H1 (cell line): Measurements from ENCODE around the gene COL20A1. TPM values are rescaled to one million over a fixed set of nuclear protein-coding genes. Genes with fewer than 3 reads are reported as not detected.

Source experiments
- CTCF ChIA-PET: fragments of 300-600 bp; sonication (Branson Sonifier 250); formaldehyde crosslinking; loops from one replicate; lab custom pipeline; 2021; ENCODE audit not compliant: partially characterized antibody; lab: Charles Lee
- POLR2A ChIA-PET: fragments of 300-600 bp; sonication (Branson Sonifier 250); formaldehyde crosslinking; loops from one replicate; lab custom pipeline; 2021; ENCODE audit warnings: inconsistent platforms; ENCODE audit not compliant: partially characterized antibody; lab: Charles Lee
- DNase-seq, 2 experiments: peaks; one replicate each; pipeline versions ENCODE4 v3.0.0 to v3.0.0-alpha.2; 2010 to 2022; ENCODE audit warnings: low spot score in 2 of 2, low read depth in 1 of 2, mixed read lengths in 1 of 2
- FAIRE-seq: peaks from 2 replicates; lab custom pipeline; 2011; peaks lifted over from hg19 to GRCh38; lab: Jason Lieb, UNC
- H2AFZ ChIP-seq: 2 replicates; pipeline ENCODE4 v1.8.1; 2012; ENCODE audit warnings: low read length, inconsistent platforms
- H2AK5ac ChIP-seq: 2 replicates; pipeline ENCODE4 v1.6.1; 2013; ENCODE audit warnings: low read depth, low read length
- H2BK120ac ChIP-seq: replicated peaks from 2 replicates; pipeline ENCODE3; 2013; ENCODE audit warnings: low read depth, low read length, inconsistent platforms
- H2BK12ac ChIP-seq: 2 replicates; pipeline ENCODE4 v1.6.1; 2013; ENCODE audit warnings: low read depth, low read length
- H2BK15ac ChIP-seq: 2 replicates; pipeline ENCODE4 v1.6.1; 2013; ENCODE audit warnings: low read length
- H2BK20ac ChIP-seq: 2 replicates; pipeline ENCODE4 v1.6.1; 2013; ENCODE audit warnings: low read length
- H2BK5ac ChIP-seq: 2 replicates; pipeline ENCODE4 v1.6.1; 2013; ENCODE audit warnings: low read depth, low read length
- H3K14ac ChIP-seq: 2 replicates; pipeline ENCODE4 v1.6.1; 2013; ENCODE audit warnings: inconsistent platforms; ENCODE audit not compliant: insufficient read length
- H3K18ac ChIP-seq: 2 replicates; pipeline ENCODE4 v1.6.1; 2013; ENCODE audit warnings: low read length; ENCODE audit errors: extremely low read depth
- H3K23ac ChIP-seq: 2 replicates; pipeline ENCODE4 v1.6.1; 2013; ENCODE audit warnings: inconsistent platforms; ENCODE audit not compliant: insufficient read length
- H3K23me2 ChIP-seq: 2 replicates; pipeline ENCODE4 v1.6.1; 2013; ENCODE audit warnings: low read depth, low read length
- H3K27ac ChIP-seq: 2 replicates; pipeline ENCODE4 v1.6.1; 2011; ENCODE audit warnings: low read depth, low read length, inconsistent platforms
- H3K27me3 ChIP-seq, 4 experiments: replicated peaks in 1 of 4; 1 replicate in 1 of 4; 2 replicates in 3 of 4; pipeline versions ENCODE4 v1.6.1 to v1.8.1; 2011 to 2013; ENCODE audit warnings: low read length in 3 of 4, mild to moderate bottlenecking in 3 of 4, inconsistent platforms in 2 of 4, mixed read lengths in 2 of 4, moderate library complexity in 1 of 4; ENCODE audit not compliant: control insufficient read depth in 3 of 4, insufficient read depth in 3 of 4; ENCODE audit errors: extremely low read depth in 1 of 4
- H3K36me3 ChIP-seq, 4 experiments: 2 replicates each; pipeline versions ENCODE4 v1.6.1 to v1.8.1; 2011 to 2013; ENCODE audit warnings: mild to moderate bottlenecking in 4 of 4, low read length in 3 of 4, moderate library complexity in 2 of 4, control low read depth in 1 of 4, inconsistent platforms in 1 of 4; ENCODE audit not compliant: insufficient read depth in 4 of 4, control insufficient read depth in 2 of 4
- H3K4ac ChIP-seq: replicated peaks from 2 replicates; pipeline ENCODE3; 2013; ENCODE audit warnings: low read length, low read depth, mixed read lengths, inconsistent platforms; ENCODE audit not compliant: insufficient read length
- H3K4me1 ChIP-seq, 4 experiments: replicated peaks in 1 of 4; 1 replicate in 1 of 4; 2 replicates in 3 of 4; pipeline versions ENCODE4 v1.6.1 to v1.8.1; 2011 to 2013; ENCODE audit warnings: low read length in 3 of 4, inconsistent platforms in 2 of 4, mixed read lengths in 1 of 4; ENCODE audit not compliant: insufficient read depth in 4 of 4, control insufficient read depth in 3 of 4
- H3K4me2 ChIP-seq, 2 experiments: 2 replicates each; pipeline versions ENCODE4 v1.6.1 to v1.8.1; 2011 to 2013; ENCODE audit warnings: low read depth in 2 of 2, low read length in 2 of 2, control low read depth in 1 of 2, inconsistent platforms in 1 of 2, mild to moderate bottlenecking in 1 of 2; ENCODE audit not compliant: insufficient read depth in 1 of 2
- H3K4me3 ChIP-seq, 4 experiments: fragments of 200-600, 300-600 bp in 1 of 4; sonication (generic), shearing (Covaris generic), sonication (Bioruptor Twin) in 1 of 4; 2 replicates each; pipeline versions ENCODE4 v1.5.1 to v1.8.1; 2011 to 2016; ENCODE audit warnings: low read length in 4 of 4, low read depth in 3 of 4, control low read depth in 2 of 4, inconsistent platforms in 2 of 4, mild to moderate bottlenecking in 2 of 4, mixed read lengths in 1 of 4, moderate library complexity in 1 of 4; ENCODE audit not compliant: insufficient read depth in 2 of 4; ENCODE audit errors: extremely low read depth in 1 of 4
- H3K56ac ChIP-seq: replicated peaks from 2 replicates; pipeline ENCODE3; 2013; ENCODE audit warnings: low read depth, mild to moderate bottlenecking, mixed read lengths, low read length, inconsistent platforms; ENCODE audit not compliant: insufficient read length
- H3K79me1 ChIP-seq: 2 replicates; pipeline ENCODE4 v1.6.1; 2013; ENCODE audit warnings: low read depth, low read length, control low read depth
- H3K79me2 ChIP-seq, 2 experiments: 2 replicates each; pipeline versions ENCODE4 v1.6.1 to v1.8.1; 2012 to 2013; ENCODE audit warnings: low read length in 2 of 2, mild to moderate bottlenecking in 2 of 2, inconsistent platforms in 1 of 2; ENCODE audit not compliant: insufficient read depth in 2 of 2, control insufficient read depth in 1 of 2
- H3K9ac ChIP-seq, 4 experiments: replicated peaks in 1 of 4; 1 replicate in 1 of 4; 2 replicates in 3 of 4; pipeline versions ENCODE4 v1.6.1 to v1.8.1; 2011 to 2013; ENCODE audit warnings: low read depth in 3 of 4, low read length in 3 of 4, control low read depth in 2 of 4, mild to moderate bottlenecking in 2 of 4, moderate library complexity in 2 of 4, inconsistent platforms in 1 of 4; ENCODE audit errors: extremely low read depth in 1 of 4
- H3K9me3 ChIP-seq, 2 experiments: 2 replicates each; pipeline versions ENCODE4 v1.6.1 to v1.8.1; 2012 to 2013; ENCODE audit warnings: mild to moderate bottlenecking in 2 of 2, moderate library complexity in 2 of 2, control low read depth in 1 of 2, inconsistent platforms in 1 of 2, low read depth in 1 of 2, low read length in 1 of 2, mixed read lengths in 1 of 2; ENCODE audit not compliant: insufficient read depth in 2 of 2
- H4K20me1 ChIP-seq, 2 experiments: replicated peaks in 1 of 2; 2 replicates each; pipeline versions ENCODE3 to v1.8.1; 2011 to 2013; ENCODE audit warnings: inconsistent platforms in 2 of 2, low read length in 2 of 2, mild to moderate bottlenecking in 1 of 2; ENCODE audit not compliant: insufficient read depth in 2 of 2, control insufficient read depth in 1 of 2
- H4K5ac ChIP-seq: 2 replicates; pipeline ENCODE4 v1.6.1; 2013; ENCODE audit warnings: low read length, low read depth, mixed read lengths, inconsistent platforms; ENCODE audit not compliant: insufficient read length
- H4K8ac ChIP-seq: 2 replicates; pipeline ENCODE4 v1.8.0; 2013; ENCODE audit warnings: mild to moderate bottlenecking, moderate library complexity, low read length, inconsistent platforms; ENCODE audit not compliant: insufficient read depth; ENCODE audit errors: extremely low read depth
- H4K91ac ChIP-seq: replicated peaks from 2 replicates; pipeline ENCODE3; 2013; ENCODE audit warnings: low read length, mixed read lengths, inconsistent platforms; ENCODE audit not compliant: insufficient read length
- KDM4A ChIP-seq: IDR thresholded peaks from one replicate; pipeline ENCODE4 v1.7.1; 2012; ENCODE audit warnings: low read depth, mild to moderate bottlenecking, moderate library complexity, low read length, inconsistent platforms; ENCODE audit not compliant: severe bottlenecking
- WGBS, 2 experiments: shearing (Covaris generic) in 1 of 2; methylation state at CpG; one replicate each; pipeline versions ENCODE4 v1.1.6 to v1.1.7; 2013 to 2015; ENCODE audit warnings: low lambda C conversion rate in 2 of 2, mixed read lengths in 2 of 2, inconsistent platforms in 1 of 2, low coverage in 1 of 2, missing lambda C conversion rate in 1 of 2; ENCODE audit not compliant: insufficient replicate concordance in 2 of 2, insufficient coverage in 1 of 2, insufficient read length in 1 of 2; ENCODE audit errors: extremely low coverage in 1 of 2, missing lambda C conversion rate in 1 of 2; 5-methylcytosine and 5-hydroxymethylcytosine counted together
- polyA plus RNA-seq, 7 experiments: library from polyadenylated mRNA; depleted of rRNA in 3 of 7; stranded (reverse) in 5 of 7; unstranded in 2 of 7; fragments of >200 nt in 5 of 7; fragments of 200-250 nt in 2 of 7; gene quantifications; 1 replicate in 5 of 7; 2 replicates in 1 of 7; 4 replicates in 1 of 7; pipeline versions ENCODE4 v1.2.1 to v1.2.3, GENCODE V29; 2011 to 2013; ENCODE audit warnings: missing spikeins in 2 of 7, mixed read lengths in 2 of 7
- total RNA-seq: library from RNA; stranded (reverse); fragmentation: NEBNext Ultra II Directional; extraction: Animal tissue kit (Norgen Biotek cat#: 25700); gene quantifications from 2 replicates; pipeline ENCODE4 v1.2.1, GENCODE V29; 2021
- TF ChIP-seq, protein P1 (sequence below): IDR thresholded peaks from 2 replicates; pipeline ENCODE4 v1.6.1; 2011; ENCODE audit warnings: low read length, improper control_type of control experiment

Gene COL20A1
- total and polyA plus RNA-seq, 2 of the 8 experiments (the other 6 are each of a cell fraction or from before 2014, with no cell fraction given) = 0.19 to 0.21 TPM

DNA sequence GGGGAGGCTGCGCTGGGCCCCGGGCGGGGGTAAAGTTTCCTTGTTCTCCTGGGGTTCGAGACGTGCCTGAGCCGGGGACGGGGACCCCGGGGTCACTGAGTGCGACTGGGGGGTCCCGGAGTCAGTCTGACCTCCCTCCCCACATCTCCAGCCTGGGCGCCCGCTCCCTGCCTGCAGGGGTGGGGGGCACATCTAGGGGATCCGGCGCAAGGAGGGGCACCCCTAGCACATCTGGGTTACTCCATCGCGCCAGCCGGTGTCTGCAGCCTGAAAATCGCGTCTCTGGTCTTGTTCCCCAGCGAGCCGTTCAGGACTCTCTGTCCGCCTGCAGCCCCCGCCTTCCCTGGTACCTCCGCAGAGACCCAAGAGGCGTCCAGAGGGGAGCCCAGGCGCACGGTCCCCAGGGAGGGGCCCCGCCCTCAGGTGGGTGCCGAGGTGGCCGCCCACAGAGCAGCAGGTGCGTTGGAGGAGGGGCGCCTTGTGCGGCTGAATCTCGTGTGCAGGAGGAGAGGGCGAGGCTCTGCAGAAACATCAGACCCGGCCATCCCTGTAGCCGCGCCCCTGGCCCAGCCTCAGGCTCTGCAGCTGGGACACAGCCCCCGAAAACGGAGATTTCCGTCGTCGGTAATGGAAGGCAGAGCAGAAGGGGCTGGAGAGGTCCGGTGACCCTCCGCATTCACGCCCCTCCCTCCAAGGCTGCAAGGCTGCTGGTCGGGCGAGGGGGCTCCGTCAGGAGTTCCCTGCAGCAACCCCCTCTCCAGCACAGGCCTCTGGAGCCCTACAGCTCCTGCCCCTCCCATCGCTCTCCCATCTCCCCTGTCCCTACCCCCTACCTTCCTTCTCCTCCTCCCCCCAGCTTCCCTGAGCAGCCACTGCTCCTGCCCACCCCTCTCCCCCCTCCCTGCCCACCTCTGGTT, 68.8 kb downstream of the COL20A1 start:
- Histone ChIP-seq H2BK20ac (peak overlapping the region; percentile 97; the same call in 1 of the 2 replicates), H2BK15ac (peak overlapping the region; percentile 72; the same call in 1 of the 2 replicates), H4K8ac (peak overlapping the region; percentile 68; the same call in 1 of the 2 replicates), H3K4ac (peak overlapping the region; percentile 39), H2BK12ac (peak overlapping the region; percentile 84; the same call in 1 of the 2 replicates), H2AFZ (0 out of 2 replicates have a peak overlapping the region, but pooled peaks have one; percentile 5), H3K4me1 (peaks cover 0 to 21% (median 15%) of the 10 kb centered on the region in 4 experiments; a peak in 6 of 7 replicates), H3K27ac (no peak overlapping the region), H2AK5ac (no peak overlapping the region), H3K27me3 (peaks cover 0 to 29% (median 18%) of the 10 kb centered on the region in 4 experiments; a peak in 6 of 7 replicates), H2BK120ac (no peak overlapping the region), H3K23ac (no peak overlapping the region), H3K79me2 (no peaks in the 10 kb centered on the region), H2BK5ac (peak overlapping the region; percentile 44; the same call in 1 of the 2 replicates), H3K9ac (no peak overlapping the region), H4K20me1 (peaks cover 0 to 4% of the 10 kb centered on the region in 2 experiments), H3K56ac (peak overlapping the region; percentile 12), H3K36me3 (no peaks in the 10 kb centered on the region), H3K79me1 (no peaks in the 10 kb centered on the region), H3K18ac (peak overlapping the region; percentile 83), H3K23me2 (peaks cover 10% of the 10 kb centered on the region; the same call in 1 of the 2 replicates), H4K5ac (no peak overlapping the region), H3K9me3 (no peaks in the 10 kb centered on the region), H3K4me2 (peak overlapping the region; percentile 79 to 81), H3K14ac (no peak overlapping the region), H4K91ac (peak overlapping the region; percentile 85), H3K4me3 (peak overlapping the region; percentile 32 to 64 (median 50))
- POLR2A ChIA-PET = interaction anchor here (0.8 to 1.8 kb wide), 7 partner anchors 10 to 155 kb away, joined by 3 to 9 read pairs (median 3); partner anchors contain the start of gene NKAIN4
- CTCF ChIA-PET = interaction anchor here (0.6 to 8.1 kb wide), 15 partner anchors 9 to 179 kb away, joined by 3 to 85 read pairs (median 3); partner anchors contain the start of gene COL20A1
- WGBS, 2 experiments = 7% methylated on average over 35 of the region's 50 CpGs; no CpG with 5 or more reads in 1 of the 2 experiments
- DNase-seq (peak in 1 of 2 experiments; percentile 74), FAIRE-seq (no peak)
- TF ChIP-seq, protein P1, sequence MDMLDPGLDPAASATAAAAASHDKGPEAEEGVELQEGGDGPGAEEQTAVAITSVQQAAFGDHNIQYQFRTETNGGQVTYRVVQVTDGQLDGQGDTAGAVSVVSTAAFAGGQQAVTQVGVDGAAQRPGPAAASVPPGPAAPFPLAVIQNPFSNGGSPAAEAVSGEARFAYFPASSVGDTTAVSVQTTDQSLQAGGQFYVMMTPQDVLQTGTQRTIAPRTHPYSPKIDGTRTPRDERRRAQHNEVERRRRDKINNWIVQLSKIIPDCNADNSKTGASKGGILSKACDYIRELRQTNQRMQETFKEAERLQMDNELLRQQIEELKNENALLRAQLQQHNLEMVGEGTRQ = no peak
- peak; percentile 28 for TF ChIP-seq KDM4A
